Hematopoietic multipotent progenitor cell treated with erythropoietin and hydrocortisone succinate and interleukin-3 and kit ligand, for 8 days (in vitro differentiated cells): ENCODE data around the gene CCDC40.

Experiments
- DNase-seq: peaks from one replicate; pipeline ENCODE4 v3.0.0-alpha.2; 2015

The CCDC40 gene

GRCh38 chr17:80002070-80002641, 34.3 kb upstream of the CCDC40 start:
- no peak for DNase-seq

DNA sequence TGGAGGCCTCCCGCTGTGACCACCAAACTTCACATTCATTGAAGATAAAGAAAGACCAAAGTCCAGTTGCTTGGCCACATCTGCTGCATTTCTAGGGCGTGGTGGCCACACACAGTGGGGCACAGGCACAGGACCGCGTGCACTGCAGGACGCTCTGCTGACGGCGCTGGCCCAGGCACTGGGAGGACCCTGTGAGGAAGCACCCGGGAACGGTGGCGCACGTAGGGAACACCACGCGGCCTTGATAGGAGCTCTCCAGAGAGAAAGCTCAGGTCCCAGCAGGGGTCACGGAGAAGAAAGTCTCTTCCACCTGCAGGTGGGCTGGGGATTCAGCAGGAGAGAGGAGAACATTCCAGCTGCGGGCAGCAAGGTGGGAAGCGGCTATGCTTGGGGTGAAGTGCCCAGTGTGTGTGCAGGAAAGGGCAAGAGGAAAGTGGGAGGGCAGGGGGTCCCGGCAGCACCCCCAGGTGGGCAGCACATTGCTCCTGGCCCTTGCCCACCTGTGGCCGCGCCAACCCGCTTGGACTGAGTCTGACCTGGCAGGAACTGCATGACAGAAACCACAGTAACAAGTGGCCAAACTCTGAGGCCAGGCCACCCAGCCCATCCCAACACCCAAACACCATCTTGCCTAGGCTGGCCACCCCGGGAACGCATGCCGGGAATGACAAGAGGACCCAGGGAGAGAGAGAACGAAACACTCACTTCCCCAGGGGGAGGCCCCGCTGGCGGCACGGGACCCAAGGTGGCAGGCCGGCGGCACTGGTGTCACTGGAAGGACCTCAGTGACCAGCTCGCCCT, 33.6 kb upstream of the CCDC40 start:
- DNase-seq: no peak

DNA sequence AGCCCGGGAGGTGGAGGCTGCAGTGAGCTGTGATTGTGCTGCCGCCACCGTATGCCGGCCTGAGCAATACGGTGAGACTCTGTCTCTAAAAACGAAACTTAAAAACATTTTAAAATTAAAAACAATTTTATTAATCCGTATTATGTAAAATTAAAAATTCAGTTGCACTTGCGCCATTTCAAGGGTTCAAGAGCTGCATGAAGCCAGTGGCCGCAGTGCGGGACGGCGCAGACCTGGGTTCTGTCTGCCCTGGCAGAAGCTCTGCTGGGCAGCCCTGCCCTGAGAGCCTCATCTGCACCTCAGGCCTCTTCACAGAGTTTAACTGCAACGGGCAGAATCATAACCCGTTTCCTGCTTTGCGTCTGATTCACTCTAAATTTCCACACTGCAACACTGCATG, 32.5 kb upstream of the CCDC40 start:
- DNase-seq: no peak

DNA sequence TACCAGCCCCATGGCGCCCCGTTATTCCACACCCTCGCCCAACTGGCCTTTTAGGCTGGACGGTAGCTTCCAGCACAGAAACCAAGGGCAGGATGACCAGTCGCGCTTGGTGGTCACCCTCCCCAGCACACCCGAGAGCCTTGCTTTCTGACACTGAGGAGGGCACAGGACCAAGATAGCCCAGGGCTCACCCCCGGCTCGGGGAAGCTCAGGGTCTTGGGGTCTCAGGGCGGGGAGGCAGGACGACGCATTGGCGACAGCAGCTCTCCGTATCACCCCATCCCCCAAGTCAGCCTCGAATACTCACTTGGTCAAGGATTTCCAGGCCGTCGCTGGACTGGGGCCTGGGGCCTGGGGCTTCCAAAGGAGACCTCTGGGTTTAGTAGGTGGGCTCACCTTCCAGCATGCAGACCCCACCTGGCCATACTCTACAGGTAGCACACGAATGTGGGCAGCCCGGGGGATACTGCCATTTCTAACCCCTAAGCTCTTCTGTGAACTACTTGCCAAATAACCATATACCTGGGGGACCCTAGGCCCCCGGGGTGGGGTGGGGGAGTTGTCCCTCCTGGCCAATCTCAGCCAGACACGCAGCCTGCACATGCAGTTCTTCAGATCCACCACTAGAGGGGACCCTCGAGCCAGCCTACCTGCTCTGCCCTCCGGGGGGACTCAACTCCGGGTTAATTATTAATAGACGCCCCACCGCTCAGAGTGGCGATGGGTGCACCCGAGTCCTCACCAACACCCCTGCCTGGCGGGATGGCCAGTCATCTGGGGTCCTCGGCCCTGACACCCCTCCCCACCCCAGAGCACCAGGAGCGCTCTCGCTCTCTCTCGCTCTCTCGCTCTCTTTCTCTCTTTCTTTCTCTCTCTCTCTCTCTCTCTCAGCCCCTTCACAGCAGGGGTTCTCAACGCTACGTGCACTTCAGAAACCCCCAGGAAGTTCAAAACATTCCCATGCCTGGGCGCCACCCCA, 30.8 kb upstream of the CCDC40 start:
- DNase-seq: peak; percentile 39

DNA sequence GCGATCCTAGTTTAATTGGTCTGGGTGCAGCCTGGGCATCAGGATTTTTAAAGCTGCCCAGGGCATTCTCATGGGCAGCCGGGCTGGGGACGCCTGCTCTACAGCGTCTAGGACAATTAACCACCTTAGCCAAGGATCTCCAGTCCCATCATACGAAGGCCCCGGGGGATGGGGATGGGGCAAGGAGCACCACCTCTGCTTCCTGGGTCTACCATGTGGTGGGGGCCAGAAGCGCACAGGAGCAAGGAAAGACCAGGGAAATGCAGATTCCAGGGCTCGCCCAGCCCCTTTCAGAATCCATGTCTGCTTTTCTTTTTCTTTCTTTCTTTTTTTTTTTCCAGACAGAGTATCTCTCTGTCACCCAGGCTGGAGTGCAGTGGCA, 30.1 kb upstream of the CCDC40 start:
- no peak for DNase-seq

GRCh38 chr17:80006811-80007752, 29.4 kb upstream of the CCDC40 start:
- DNase-seq: no peak

- DNase-seq: no peak
Observed at GRCh38 chr17:80007939-80008338, 28.5 kb upstream of the CCDC40 start.

DNA sequence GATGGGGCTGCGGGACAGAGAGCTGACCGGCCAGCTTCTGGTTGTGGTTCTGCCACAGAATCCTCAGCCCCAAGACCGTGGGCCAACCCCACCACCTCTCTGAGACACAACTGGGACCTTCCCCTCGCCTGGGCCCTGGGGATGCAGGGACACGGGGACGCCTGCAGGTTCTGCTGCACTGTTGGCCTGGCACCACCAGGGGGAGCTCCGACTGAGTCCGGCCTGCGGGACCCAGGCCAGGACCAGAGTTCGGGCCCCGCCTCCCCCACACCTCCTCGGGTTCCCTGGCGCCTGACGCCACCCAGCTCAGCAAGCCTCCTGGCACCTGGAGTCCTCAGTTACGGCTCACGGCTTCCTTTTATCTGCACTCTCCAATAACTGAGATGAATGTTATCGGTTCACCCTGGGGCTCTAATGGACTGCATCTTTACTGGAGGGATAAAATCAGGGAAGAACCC, 28.0 kb upstream of the CCDC40 start:
- DNase-seq: peak; percentile 60

DNA sequence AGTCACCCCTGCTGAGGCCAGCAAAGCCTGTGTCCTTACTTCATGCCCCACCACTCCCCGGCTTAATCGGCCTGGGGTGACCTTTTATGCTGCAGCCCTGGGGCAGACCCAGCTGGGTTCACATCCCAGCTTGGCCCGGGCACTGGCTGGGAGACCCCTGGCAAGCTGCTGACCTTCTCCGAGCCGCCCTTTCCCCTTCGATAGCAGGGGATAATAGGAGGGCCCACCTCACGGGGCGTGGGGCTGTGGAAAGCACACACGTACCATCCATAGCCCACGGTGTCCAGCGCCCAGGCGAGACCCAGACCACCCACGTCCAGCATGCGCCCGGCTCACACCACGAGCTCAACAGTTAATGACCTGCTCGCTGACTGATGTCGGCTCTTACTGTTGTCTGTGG, 27.6 kb upstream of the CCDC40 start:
- DNase-seq: no peak

DNA sequence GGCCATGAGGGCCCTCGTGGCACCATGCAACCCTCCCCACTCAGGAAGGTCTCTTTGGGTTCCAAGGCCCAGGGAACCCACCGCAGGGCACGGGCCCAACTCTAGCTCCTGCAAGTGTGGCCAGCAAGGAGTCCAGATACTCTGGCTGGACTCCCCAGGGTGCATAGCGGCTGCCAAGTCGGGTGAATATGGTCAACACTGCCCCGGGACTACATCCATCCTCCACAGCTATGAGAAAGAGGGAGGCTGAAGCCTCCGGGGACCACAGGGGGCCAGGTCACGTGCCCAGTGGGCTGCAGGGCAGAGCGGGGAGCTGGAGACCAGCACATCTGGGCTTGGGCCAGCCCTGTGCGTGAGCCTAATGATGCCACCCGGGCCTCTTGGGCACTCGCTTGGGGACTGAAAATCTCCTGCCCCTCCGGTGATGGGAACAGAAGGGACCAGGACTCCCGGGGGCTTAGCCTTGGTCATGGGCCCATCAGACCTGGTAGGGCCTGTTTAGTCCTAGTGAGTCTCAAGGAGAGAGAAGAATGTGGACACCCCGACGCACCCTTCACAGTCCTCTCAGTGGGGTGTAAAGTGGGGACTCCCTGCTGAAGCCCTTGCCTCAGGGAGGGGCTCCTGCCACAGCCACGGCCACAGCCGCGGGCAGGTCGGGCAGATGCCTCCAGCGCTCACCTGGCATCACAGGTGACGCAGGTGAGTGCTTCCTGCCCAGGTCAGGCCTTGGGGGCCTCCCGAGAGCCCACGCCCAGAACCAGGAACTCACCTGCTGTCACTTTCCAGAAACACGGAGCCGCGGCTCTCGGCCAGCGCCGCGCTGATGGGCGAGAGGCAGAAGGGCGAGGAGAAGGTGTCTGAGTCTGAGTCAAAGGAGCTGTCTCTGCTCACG, 26.8 kb upstream of the CCDC40 start:
- no peak for DNase-seq

GRCh38 chr17:80010283-80010858, 26.1 kb upstream of the CCDC40 start:
- DNase-seq: no peak

- no peak for DNase-seq
Observed at GRCh38 chr17:80011989-80012555, 24.4 kb upstream of the CCDC40 start.

DNA sequence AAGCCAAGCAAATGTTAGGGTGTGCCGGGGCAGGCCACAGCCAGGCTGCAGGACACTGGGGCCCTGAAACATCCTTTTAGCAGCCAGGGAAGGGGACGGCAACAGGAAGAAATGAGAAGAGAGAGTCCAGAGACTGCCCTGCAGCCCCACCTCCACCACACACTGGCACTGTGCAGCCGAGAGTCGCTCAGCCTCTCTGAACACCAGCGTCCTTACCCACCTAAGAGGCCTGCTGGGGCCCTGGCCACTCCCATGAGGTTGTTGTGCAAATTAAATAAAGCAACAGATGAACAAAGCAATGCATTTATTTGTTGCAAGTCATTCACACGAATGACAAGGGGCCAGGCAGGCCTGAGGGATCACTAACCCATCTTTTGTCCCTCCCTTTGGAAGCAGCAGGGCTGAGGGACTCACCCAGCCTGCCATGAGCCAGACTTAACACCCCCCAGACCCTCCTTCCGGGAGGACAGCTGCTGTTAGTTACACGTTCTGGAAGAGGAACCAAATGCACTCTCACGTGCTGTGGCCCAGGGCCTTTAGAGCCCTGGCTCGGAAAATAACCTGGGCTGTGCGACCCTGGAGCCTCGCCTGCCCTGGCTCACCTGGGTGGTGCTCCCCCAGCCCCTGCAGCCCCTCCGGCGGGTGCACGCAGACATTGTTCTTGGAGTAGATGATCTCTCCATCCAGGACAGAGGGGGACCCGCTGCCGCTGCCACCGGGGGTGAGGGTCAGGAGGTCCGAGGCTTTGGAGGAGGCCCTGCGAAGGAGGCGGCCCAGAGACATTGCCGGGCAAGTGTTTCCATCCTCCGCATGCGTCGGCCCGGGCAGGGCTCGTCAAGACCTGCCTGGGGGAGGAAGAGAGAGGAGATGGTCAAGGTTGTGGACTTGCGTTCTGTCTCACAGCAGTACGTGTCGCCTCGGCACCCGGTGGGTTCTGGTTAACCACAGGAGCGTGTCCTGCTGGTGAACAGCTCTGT, 23.4 kb upstream of the CCDC40 start:
- no peak for DNase-seq

DNA sequence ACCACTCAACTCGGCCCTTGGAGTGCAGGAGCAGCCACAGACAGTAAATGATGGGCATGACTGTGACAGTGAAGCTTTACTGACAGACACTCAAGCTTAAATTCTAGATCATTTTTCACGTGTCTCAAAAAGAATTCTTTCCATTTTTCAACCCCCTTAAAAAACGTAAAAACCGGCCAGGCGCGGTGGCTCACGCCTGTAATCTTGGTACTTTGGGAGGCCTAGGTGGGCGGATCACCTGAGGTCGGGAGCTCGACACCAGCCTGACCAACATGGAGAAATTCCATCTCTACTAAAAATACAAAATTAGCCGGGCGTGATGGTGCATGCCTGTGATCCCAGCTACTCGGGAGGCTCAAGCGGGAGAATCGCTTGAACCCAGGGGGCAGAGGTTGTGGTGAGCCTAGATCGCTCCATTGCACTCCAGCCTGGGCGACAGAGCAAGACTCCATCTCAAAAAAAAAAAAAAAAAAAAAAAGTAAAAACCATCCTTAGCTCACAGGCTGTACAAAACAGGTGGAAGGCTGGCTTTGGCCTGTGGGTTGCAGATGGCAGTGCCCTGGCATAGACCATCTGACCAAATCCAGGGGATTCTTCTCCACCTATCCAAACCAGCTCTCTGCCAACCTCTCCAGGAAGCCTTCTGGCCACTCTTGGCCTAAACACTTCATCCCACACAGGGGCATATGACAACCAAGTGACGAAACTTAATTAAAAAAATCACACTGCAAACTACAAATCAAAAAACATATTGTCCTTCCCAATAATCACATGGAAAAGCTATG, 19.0 kb upstream of the CCDC40 start:
- no peak for DNase-seq

DNA sequence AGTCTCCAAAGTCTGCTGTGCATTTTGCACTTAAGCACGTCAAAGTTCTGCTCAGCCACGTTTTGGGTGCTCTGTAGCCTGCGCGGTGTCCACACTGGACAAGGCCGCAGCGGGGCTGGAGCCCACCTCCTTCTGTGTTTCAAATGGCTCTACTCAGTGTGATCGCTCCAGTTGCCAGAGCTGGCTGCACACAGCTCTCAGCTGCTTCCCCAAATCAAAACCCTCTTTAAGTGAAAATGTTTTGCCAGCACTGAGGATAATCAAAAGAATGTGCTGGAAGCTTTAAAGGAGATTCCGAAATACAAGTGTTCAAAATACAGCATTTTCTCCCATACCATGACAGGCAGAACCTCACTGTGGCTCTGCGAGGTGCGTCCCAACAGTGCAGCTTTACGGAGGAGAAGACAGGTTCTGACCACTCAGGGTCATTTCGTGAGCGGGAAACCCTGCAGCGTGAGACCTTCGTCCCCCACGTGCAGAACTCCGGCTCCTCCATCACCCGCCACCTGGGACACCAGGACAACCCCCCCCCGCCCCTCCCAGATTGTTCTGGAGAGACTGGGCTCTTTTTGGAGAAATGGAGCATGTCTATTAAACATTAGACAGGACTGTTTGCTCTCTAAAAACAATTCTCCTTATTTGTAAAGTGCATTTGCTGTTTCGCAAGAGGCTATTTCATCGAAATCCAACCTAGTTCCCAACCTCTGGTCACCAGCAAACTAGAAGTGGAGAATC, 17.4 kb upstream of the CCDC40 start:
- no peak for DNase-seq

DNA sequence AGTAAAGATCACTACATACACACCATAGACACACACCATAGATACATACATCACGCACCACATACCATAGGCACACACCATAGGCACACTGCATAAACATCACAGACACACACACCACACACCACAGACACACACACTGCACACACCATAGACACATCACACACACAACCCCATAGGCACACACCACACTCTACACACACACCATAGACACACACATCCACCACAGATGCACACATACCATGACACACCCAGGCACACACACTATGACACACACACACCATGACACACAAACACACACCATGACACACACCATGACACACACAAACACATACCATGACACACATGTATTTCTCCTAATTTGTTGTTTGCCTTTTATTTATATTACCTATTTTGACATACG, 14.8 kb upstream of the CCDC40 start:
- no peak for DNase-seq

DNA sequence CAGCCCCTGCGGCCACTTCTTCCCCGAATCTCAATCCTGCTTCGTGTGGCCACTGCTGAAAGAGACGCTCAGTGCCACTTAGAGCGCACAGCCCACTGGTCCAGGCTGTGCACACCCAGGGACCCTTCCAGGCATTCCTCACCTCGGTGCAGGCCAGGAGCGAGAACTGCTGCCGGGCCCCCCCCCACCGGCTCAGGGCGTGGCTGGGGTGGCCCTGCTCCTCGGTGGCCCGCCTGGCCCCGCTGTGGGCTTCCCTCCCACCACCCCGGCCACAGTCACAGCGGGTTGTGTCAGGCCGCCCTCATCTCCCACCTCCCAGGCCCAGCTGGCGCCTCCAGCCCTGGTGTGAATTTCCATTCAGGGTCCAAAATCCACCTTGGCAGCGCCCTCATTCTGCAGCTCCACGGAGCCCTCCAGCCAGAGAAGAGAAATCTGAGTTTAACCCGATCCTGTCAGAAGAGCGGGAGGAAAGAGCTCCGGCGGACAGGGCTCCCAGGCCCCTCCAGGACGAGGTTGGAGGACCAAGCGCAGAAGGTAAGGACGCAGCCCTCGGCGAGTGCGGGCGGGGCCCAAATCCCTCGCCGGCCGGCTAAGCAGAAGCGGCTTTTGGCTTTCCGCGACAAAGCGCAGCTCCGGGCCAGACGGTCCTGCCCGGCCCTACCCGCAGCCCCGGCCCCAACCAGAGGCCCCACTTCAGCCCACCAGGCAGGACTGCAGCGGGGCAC, 12.8 kb upstream of the CCDC40 start:
- DNase-seq: no peak
